HCT116 (cell line): ENCODE data around the gene FAXC. TPM values are rescaled to one million over a fixed set of nuclear protein-coding genes. Genes with fewer than 3 reads are reported as not detected.

Source experiments
- ATAC-seq: fragments of 200-7000 bp; cut with Tn5 transposase; 2 replicates; pipeline ENCODE4 v1.9.1; 2020; ENCODE audit warnings: mild to moderate bottlenecking, moderate library complexity
- BruUV-seq: library from RNA; stranded (reverse); fragments of 400-500 nt; replicated peaks from 2 replicates; lab custom pipeline; 2021; lab: Mats Ljungman, UMichigan
- CTCF ChIA-PET: fragments of 300-600 bp; sonication (Branson Sonifier 250); formaldehyde crosslinking; loops from one replicate; lab custom pipeline; 2021; ENCODE audit warnings: antibody characterized with exemption; lab: Charles Lee
- POLR2A ChIA-PET: fragments of 300-600, 350-600 bp; sonication (Branson Sonifier 250); formaldehyde crosslinking; loops from one replicate; lab custom pipeline; 2021; ENCODE audit warnings: antibody characterized with exemption; lab: Charles Lee
- RAD21 ChIA-PET, 2 experiments: fragments of 300-600 bp; sonication (Branson Sonifier 250); formaldehyde crosslinking; loops; one replicate each; lab custom pipeline; 2023; ENCODE audit warnings: low total read pairs in 2 of 2; ENCODE audit not compliant: uncharacterized antibody in 2 of 2, unreplicated experiment in 2 of 2, low non-redundant PET in 1 of 2; lab: Charles Lee
- DNase-seq: peaks from one replicate; pipeline ENCODE4 v3.0.0-alpha.2; 2010; ENCODE audit warnings: low read depth, low spot score
- H2AFZ ChIP-seq: fragments of 200-600 bp; shearing (Covaris generic), sonication (generic); 2 replicates; pipeline ENCODE4 v1.6.1; 2017; ENCODE audit warnings: low read depth, mixed run types, mixed read lengths, antibody characterized with exemption, low read length; ENCODE audit not compliant: poor library complexity, severe bottlenecking
- H3K27ac ChIP-seq: 2 replicates; pipeline ENCODE4 v1.5.1; 2012; ENCODE audit warnings: low read depth, low read length
- H3K27me3 ChIP-seq: fragments of 200-600 bp; sonication (generic); 2 replicates; pipeline ENCODE4 v1.6.1; 2016; ENCODE audit warnings: mixed run types, low read length, mixed read lengths; ENCODE audit not compliant: insufficient read depth
- H3K36me3 ChIP-seq, 2 experiments: fragments of 200-500 bp in 1 of 2; fragments of 200-600 bp in 1 of 2; sonication (Bioruptor generic) in 1 of 2; sonication (generic) in 1 of 2; 2 replicates each; pipeline versions ENCODE4 v1.5.1 to v1.6.1; 2014 to 2016; ENCODE audit warnings: low read length in 2 of 2, inconsistent platforms in 1 of 2, mixed read lengths in 1 of 2, mixed run types in 1 of 2; ENCODE audit not compliant: insufficient read depth in 2 of 2, control insufficient read depth in 1 of 2
- H3K4me1 ChIP-seq, 2 experiments: fragments of 200-600 bp in 1 of 2; sonication (generic) in 1 of 2; 2 replicates each; pipeline versions ENCODE4 v1.5.1 to v1.6.1; 2012 to 2017; ENCODE audit warnings: low read length in 2 of 2, inconsistent platforms in 1 of 2, mild to moderate bottlenecking in 1 of 2, mixed read lengths in 1 of 2, mixed run types in 1 of 2, moderate library complexity in 1 of 2; ENCODE audit not compliant: insufficient read depth in 2 of 2, control insufficient read depth in 1 of 2
- H3K4me2 ChIP-seq: fragments of 200-600 bp; sonication (generic); 2 replicates; pipeline ENCODE4 v1.6.1; 2017; ENCODE audit warnings: mixed run types, low read length, mixed read lengths
- H3K4me3 ChIP-seq, 2 experiments: fragments of 200-600 bp in 1 of 2; sonication (generic) in 1 of 2; replicated peaks in 1 of 2; 2 replicates each; pipeline ENCODE4 v1.5.1; 2011 to 2016; ENCODE audit warnings: low read length in 2 of 2, control low read depth in 1 of 2, low read depth in 1 of 2, mild to moderate bottlenecking in 1 of 2, mixed read lengths in 1 of 2, mixed run types in 1 of 2
- H3K79me2 ChIP-seq: fragments of 200-600 bp; sonication (generic); 2 replicates; pipeline ENCODE4 v1.6.1; 2017; ENCODE audit warnings: mild to moderate bottlenecking, mixed run types, low read length, moderate library complexity, mixed read lengths; ENCODE audit not compliant: insufficient read depth
- H3K9ac ChIP-seq: fragments of 200-600 bp; sonication (generic); 2 replicates; pipeline ENCODE4 v1.6.1; 2016; ENCODE audit warnings: low read length, mixed read lengths
- H3K9me2 ChIP-seq: fragments of 200-600 bp; sonication (generic), shearing (Covaris generic); 2 replicates; pipeline ENCODE4 v1.6.1; 2017; ENCODE audit warnings: mixed run types, mild to moderate bottlenecking, moderate library complexity; ENCODE audit not compliant: insufficient read depth
- H3K9me3 ChIP-seq, 2 experiments: fragments of 200-500 bp in 1 of 2; fragments of 200-600 bp in 1 of 2; sonication (Bioruptor generic) in 1 of 2; sonication (generic) in 1 of 2; 2 replicates each; pipeline ENCODE4 v1.6.1; 2014 to 2017; ENCODE audit warnings: low read length in 2 of 2, mixed read lengths in 2 of 2, inconsistent platforms in 1 of 2, low read depth in 1 of 2, mild to moderate bottlenecking in 1 of 2, mixed run types in 1 of 2, moderate library complexity in 1 of 2; ENCODE audit not compliant: control insufficient read depth in 1 of 2, insufficient read depth in 1 of 2
- H4K20me1 ChIP-seq: fragments of 200-600 bp; sonication (generic), shearing (Covaris generic); 2 replicates; pipeline ENCODE4 v1.6.1; 2017; ENCODE audit warnings: mixed run types, mild to moderate bottlenecking, moderate library complexity; ENCODE audit not compliant: insufficient read depth
- EGR1 ChIP-seq: IDR thresholded peaks from 2 replicates; pipeline ENCODE4 v1.6.1; 2012; ENCODE audit warnings: low read depth
- RAD21 ChIP-seq: IDR thresholded peaks from 2 replicates; pipeline ENCODE4 v1.6.1; 2012; ENCODE audit warnings: low read depth, mild to moderate bottlenecking
- SIN3A ChIP-seq: IDR thresholded peaks from 2 replicates; pipeline ENCODE4 v1.6.1; 2012; ENCODE audit warnings: low read depth
- SRF ChIP-seq: IDR thresholded peaks from 2 replicates; pipeline ENCODE4 v1.6.1; 2012; ENCODE audit warnings: low read depth
- ZFX ChIP-seq: fragments of 450-650 bp; IDR thresholded peaks from 2 replicates; pipeline ENCODE4 v1.6.1; 2017
- ZNF274 ChIP-seq: fragments of 200-500 bp; sonication (Bioruptor generic); IDR thresholded peaks from 2 replicates; pipeline ENCODE4 v1.6.1; 2014; ENCODE audit warnings: mild to moderate bottlenecking, low read depth, low read length, inconsistent platforms
- intact Hi-C: fragments of 100-400 bp; cut with micrococcal nuclease; formaldehyde crosslinking; loops from 2 replicates; pipeline ENCODE4 v1.10.0; 2022
- total RNA-seq: library from RNA; stranded (reverse); gene quantifications from one replicate; pipeline ENCODE4 v1.2.1, GENCODE V29; 2021; ENCODE audit not compliant: unreplicated experiment
- TF ChIP-seq, protein P1 (sequence below), 3 experiments: fragments of 200-600 bp in 1 of 3; sonication (generic) in 1 of 3; IDR thresholded peaks in 2 of 3; conservative IDR thresholded peaks in 1 of 3; 2 replicates each; pipeline ENCODE4 v1.5.1; 2012 to 2017; ENCODE audit warnings: low read depth in 2 of 3, low read length in 2 of 3, antibody characterized with exemption in 1 of 3, borderline replicate concordance in 1 of 3, control low read depth in 1 of 3, mild to moderate bottlenecking in 1 of 3, mixed read lengths in 1 of 3, mixed run types in 1 of 3, moderate library complexity in 1 of 3; ENCODE audit not compliant: insufficient read depth in 1 of 3

FAXC gene
- total RNA-seq, 1 experiment from 2014 or later: 4.7 TPM

GRCh38 chr6:99285881-99286280, 63.6 kb downstream of the FAXC start:
- POLR2A ChIA-PET: no interaction called here
- H3K4me1 ChIP-seq: no peaks in the 10 kb centered on the region
- no peak for TF ChIP-seq ZFX
- TF ChIP-seq SIN3A: no peak
- TF ChIP-seq EGR1: no peak
- no peak for TF ChIP-seq ZNF274
- TF ChIP-seq, all 23 proteins: peak for 0
- Histone ChIP-seq H3K27ac (no peak overlapping the region), H2AFZ (no peak overlapping the region), H3K36me3 (no peaks in the 10 kb centered on the region), H3K4me3 (no peak overlapping the region), H3K27me3 (no peaks in the 10 kb centered on the region), H3K9me3 (no peaks in the 10 kb centered on the region), H3K79me2 (no peaks in the 10 kb centered on the region), H4K20me1 (no peaks in the 10 kb centered on the region), H3K4me2 (no peak overlapping the region), H3K9me2 (no peaks in the 10 kb centered on the region), H3K9ac (no peak overlapping the region)
- ATAC-seq (no peak), DNase-seq (no peak)
- BruUV-seq: no TSS peak
- ChIA-PET CTCF (no interaction called here), RAD21 (no interaction called here)
- intact Hi-C loops: no loop called here

GRCh38 chr6:99282479-99283062, 66.9 kb downstream of the FAXC start:
- Histone ChIP-seq H4K20me1 (no peaks in the 10 kb centered on the region), H3K4me1 (no peaks in the 10 kb centered on the region), H3K27ac (no peak overlapping the region), H3K9ac (no peak overlapping the region), H3K36me3 (no peaks in the 10 kb centered on the region), H3K9me2 (no peaks in the 10 kb centered on the region)
- no TSS peak for BruUV-seq
- intact Hi-C loops: no loop called here
- TF ChIP-seq SIN3A (no peak), RAD21 (peak; percentile 56), SRF (no peak)
- TF ChIP-seq, protein P1, sequence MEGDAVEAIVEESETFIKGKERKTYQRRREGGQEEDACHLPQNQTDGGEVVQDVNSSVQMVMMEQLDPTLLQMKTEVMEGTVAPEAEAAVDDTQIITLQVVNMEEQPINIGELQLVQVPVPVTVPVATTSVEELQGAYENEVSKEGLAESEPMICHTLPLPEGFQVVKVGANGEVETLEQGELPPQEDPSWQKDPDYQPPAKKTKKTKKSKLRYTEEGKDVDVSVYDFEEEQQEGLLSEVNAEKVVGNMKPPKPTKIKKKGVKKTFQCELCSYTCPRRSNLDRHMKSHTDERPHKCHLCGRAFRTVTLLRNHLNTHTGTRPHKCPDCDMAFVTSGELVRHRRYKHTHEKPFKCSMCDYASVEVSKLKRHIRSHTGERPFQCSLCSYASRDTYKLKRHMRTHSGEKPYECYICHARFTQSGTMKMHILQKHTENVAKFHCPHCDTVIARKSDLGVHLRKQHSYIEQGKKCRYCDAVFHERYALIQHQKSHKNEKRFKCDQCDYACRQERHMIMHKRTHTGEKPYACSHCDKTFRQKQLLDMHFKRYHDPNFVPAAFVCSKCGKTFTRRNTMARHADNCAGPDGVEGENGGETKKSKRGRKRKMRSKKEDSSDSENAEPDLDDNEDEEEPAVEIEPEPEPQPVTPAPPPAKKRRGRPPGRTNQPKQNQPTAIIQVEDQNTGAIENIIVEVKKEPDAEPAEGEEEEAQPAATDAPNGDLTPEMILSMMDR (IDR thresholded peaks at IDR 0.05 in 2 of 3, conservative IDR thresholded peaks at IDR 0.05 in 1 of 3; ENCODE audit: borderline replicate concordance in 1 of 3, insufficient read depth in 1 of 3, low read depth in 2 of 3, low read length in 2 of 3): peak; percentile 37 to 66 (median 53); a peak in 5 of 6 replicates
- TF ChIP-seq, all 23 proteins: peak for 2
- CTCF ChIA-PET: interaction anchor here (1.1 kb wide), 1 partner anchor 52 kb away, joined by 3 read pairs; no protein-coding TSS in a partner anchor
- Histone ChIP-seq H3K4me3 (no peak overlapping the region), H3K9me3 (no peaks in the 10 kb centered on the region), H2AFZ (no peak overlapping the region), H3K4me2 (no peak overlapping the region), H3K27me3 (no peaks in the 10 kb centered on the region), H3K79me2 (no peaks in the 10 kb centered on the region)
- POLR2A ChIA-PET: no interaction called here
- RAD21 ChIA-PET: no interaction called here
- ATAC-seq (peak; percentile 72), DNase-seq (peak; percentile 7)
